ENCODE results near the gene LRIT1.

Gene LRIT1

DNA sequence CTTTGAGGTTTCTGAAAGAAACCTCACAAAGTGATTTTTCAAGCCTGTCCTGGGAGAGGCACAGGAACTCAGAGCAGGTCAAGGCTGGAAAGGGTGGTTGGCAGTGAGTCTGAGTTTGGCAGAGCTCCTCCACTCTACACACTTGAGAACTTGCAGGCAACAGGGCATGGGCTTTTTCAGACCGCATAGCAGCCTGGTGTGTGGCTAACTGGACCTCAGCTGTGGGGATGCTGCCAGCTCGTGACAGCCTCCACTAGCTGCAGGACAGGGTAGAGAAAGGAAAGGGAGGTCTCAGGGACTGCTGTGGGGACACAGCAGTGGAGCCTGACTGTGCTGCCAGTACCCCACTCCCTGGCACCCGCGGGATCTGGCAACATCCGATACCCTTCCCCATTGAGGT is 44.4 kb downstream of the LRIT1 start:
- no peaks in the 10 kb centered on the region for H3K36me3 ChIP-seq (replicated peaks in 1 of 2; ENCODE audit: control insufficient read depth in 2 of 2, insufficient read depth in 2 of 2, low read length in 2 of 2)
- H2AFZ ChIP-seq (ENCODE audit: low read length), result no peak overlapping the region
- no peak overlapping the region for H3K4ac ChIP-seq (ENCODE audit: low read length)
- DNase-seq (ENCODE audit: low spot score), result no peak
- no peak overlapping the region for H3K27ac ChIP-seq (replicated peaks; ENCODE audit: low read length)
- H3K4me2 ChIP-seq (ENCODE audit: insufficient read depth, low read length, poor library complexity, severe bottlenecking), result no peak overlapping the region
- H3K4me3 ChIP-seq (ENCODE audit: low read length in 2 of 2), result peak overlapping the region in 1 of 2 donors; percentile 28
- no peak overlapping the region for H3K23ac ChIP-seq (ENCODE audit: low read depth, low read length, poor library complexity)
- peaks cover 7% of the 10 kb centered on the region in 2 donors for H3K4me1 ChIP-seq (ENCODE audit: control insufficient read depth in 2 of 2, insufficient read depth in 1 of 2, low read depth in 1 of 2, low read length in 2 of 2)
- peaks cover 4 to 72% (median 26%) of the 10 kb centered on the region in 3 experiments for H3K27me3 ChIP-seq (ENCODE audit: control insufficient read depth in 3 of 3, insufficient read depth in 3 of 3, low read depth in 1 of 3, low read length in 3 of 3)
- no peak overlapping the region for H4K8ac ChIP-seq (ENCODE audit: low read depth, low read length)
- H2AK5ac ChIP-seq (ENCODE audit: low read depth, low read length), result no peak overlapping the region
- no peak overlapping the region for H3K14ac ChIP-seq (ENCODE audit: low read length)
- no peak overlapping the region for H2BK12ac ChIP-seq (ENCODE audit: low read length)
- H3K79me1 ChIP-seq (ENCODE audit: low read depth, low read length), result no peaks in the 10 kb centered on the region
- H2BK15ac ChIP-seq (ENCODE audit: low read length), result no peak overlapping the region
- no peak overlapping the region for H3K18ac ChIP-seq (ENCODE audit: low read length)
- no CpG with 5 or more reads among the region's 5 CpGs for WGBS, 2 donors (ENCODE audit: extremely low coverage in 2 of 2, insufficient read length in 2 of 2, insufficient replicate concordance in 1 of 2)
- H4K91ac ChIP-seq (ENCODE audit: low read depth, low read length, poor library complexity), result no peak overlapping the region
- peak overlapping the region; percentile 54 for H2BK5ac ChIP-seq (ENCODE audit: low read length)
- no peak overlapping the region for H2BK120ac ChIP-seq (ENCODE audit: low read depth, low read length)
- H3K9me3 ChIP-seq (replicated peaks in 1 of 2; ENCODE audit: control insufficient read depth in 2 of 2, insufficient read depth in 1 of 2, low read depth in 1 of 2, low read length in 2 of 2), result no peaks in the 10 kb centered on the region
- H3K9ac ChIP-seq (ENCODE audit: low read depth, low read length, poor library complexity), result no peak overlapping the region

- no CpG with 5 or more reads among the region's 4 CpGs for WGBS, 2 donors (ENCODE audit: extremely low coverage in 2 of 2, insufficient read length in 2 of 2, insufficient replicate concordance in 1 of 2)
These were observed 45.3 kb downstream of the LRIT1 start for GRCh38 chr10:84196083-84196482.

DNA sequence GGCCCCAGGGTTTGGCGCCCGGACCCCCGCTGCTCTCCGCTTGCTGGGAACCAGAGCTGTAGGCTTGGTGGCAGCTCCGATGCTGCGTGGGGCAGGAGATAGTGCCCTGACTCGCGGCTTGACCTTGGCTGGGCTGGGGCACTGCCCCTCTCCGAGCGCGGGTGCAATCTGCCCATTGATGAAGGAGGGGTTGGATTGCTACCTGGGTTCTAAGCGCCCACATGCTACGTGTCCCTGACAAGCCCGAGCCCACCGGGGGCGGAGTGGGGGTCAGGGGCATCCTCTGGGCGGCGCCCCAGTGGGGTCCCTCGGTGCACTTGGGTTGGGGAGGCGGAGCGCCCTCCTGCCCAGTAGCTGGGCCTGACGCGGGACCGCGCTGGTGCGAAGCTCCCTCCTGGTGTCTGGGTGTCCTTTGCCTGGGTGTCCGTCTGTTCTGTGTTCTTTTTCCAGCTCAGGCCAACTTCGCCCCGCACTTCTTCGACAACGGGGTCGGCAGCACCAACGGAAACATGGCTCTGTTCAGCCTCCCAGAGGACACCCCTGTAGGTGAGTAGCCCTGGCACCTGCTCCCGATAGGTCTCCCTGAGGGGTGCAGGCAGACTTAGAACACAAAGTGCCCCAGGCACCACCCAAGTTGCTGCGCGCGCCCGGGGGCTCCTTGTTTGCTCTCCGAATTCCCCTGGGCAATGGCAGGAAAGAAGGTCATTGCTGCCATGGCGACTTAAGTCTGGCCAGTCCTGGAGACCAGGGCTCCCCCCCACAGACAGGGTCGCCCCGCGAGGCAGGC is 46.1 kb downstream of the LRIT1 start:
- Histone ChIP-seq H3K14ac (ENCODE audit: low read length) (peak overlapping the region; percentile 41), H2BK12ac (ENCODE audit: low read length) (no peak overlapping the region), H3K36me3 (replicated peaks in 1 of 2; ENCODE audit: control insufficient read depth in 2 of 2, insufficient read depth in 2 of 2, low read length in 2 of 2) (no peaks in the 10 kb centered on the region), H2AFZ (ENCODE audit: low read length) (peak overlapping the region; percentile 93), H3K23ac (ENCODE audit: low read depth, low read length, poor library complexity) (peak overlapping the region; percentile 66), H3K18ac (ENCODE audit: low read length) (peak overlapping the region; percentile 94), H3K9ac (ENCODE audit: low read depth, low read length, poor library complexity) (peak overlapping the region; percentile 90), H3K4me3 (ENCODE audit: low read length in 2 of 2) (peak overlapping the region; percentile 41 to 93), H3K4ac (ENCODE audit: low read length) (no peak overlapping the region), H3K4me2 (ENCODE audit: insufficient read depth, low read length, poor library complexity, severe bottlenecking) (peak overlapping the region; percentile 94), H2BK5ac (ENCODE audit: low read length) (no peak overlapping the region), H3K27me3 (ENCODE audit: control insufficient read depth in 3 of 3, insufficient read depth in 3 of 3, low read depth in 1 of 3, low read length in 3 of 3) (peaks cover 4 to 89% (median 26%) of the 10 kb centered on the region in 3 experiments), H3K79me1 (ENCODE audit: low read depth, low read length) (no peaks in the 10 kb centered on the region), H2BK120ac (ENCODE audit: low read depth, low read length) (peak overlapping the region; percentile 93), H3K9me3 (replicated peaks in 1 of 2; ENCODE audit: control insufficient read depth in 2 of 2, insufficient read depth in 1 of 2, low read depth in 1 of 2, low read length in 2 of 2) (no peaks in the 10 kb centered on the region), H2AK5ac (ENCODE audit: low read depth, low read length) (peak overlapping the region; percentile 57), H4K91ac (ENCODE audit: low read depth, low read length, poor library complexity) (no peak overlapping the region), H4K8ac (ENCODE audit: low read depth, low read length) (no peak overlapping the region), H2BK15ac (ENCODE audit: low read length) (peak overlapping the region; percentile 76), H3K4me1 (ENCODE audit: control insufficient read depth in 2 of 2, insufficient read depth in 1 of 2, low read depth in 1 of 2, low read length in 2 of 2) (peaks cover 7% of the 10 kb centered on the region in 2 donors), H3K27ac (replicated peaks; ENCODE audit: low read length) (no peak overlapping the region)
- no peak for DNase-seq (ENCODE audit: low spot score)
- WGBS, 2 donors (ENCODE audit: extremely low coverage in 2 of 2, insufficient read length in 2 of 2, insufficient replicate concordance in 1 of 2), result no CpG with 5 or more reads among the region's 43 CpGs

More at GRCh38 chr10:84196083-84196482, 45.3 kb downstream of the LRIT1 start:
- no peak overlapping the region for H3K14ac ChIP-seq (ENCODE audit: low read length)
- H2BK12ac ChIP-seq (ENCODE audit: low read length), result no peak overlapping the region
- H3K27ac ChIP-seq (replicated peaks; ENCODE audit: low read length), result no peak overlapping the region
- DNase-seq (ENCODE audit: low spot score), result no peak
- no peak overlapping the region for H3K18ac ChIP-seq (ENCODE audit: low read length)
- H3K36me3 ChIP-seq (replicated peaks in 1 of 2; ENCODE audit: control insufficient read depth in 2 of 2, insufficient read depth in 2 of 2, low read length in 2 of 2), result no peaks in the 10 kb centered on the region
- H4K91ac ChIP-seq (ENCODE audit: low read depth, low read length, poor library complexity), result no peak overlapping the region
- H4K8ac ChIP-seq (ENCODE audit: low read depth, low read length), result no peak overlapping the region
- H2BK15ac ChIP-seq (ENCODE audit: low read length), result no peak overlapping the region
- no peak overlapping the region for H2BK5ac ChIP-seq (ENCODE audit: low read length)
- H2BK120ac ChIP-seq (ENCODE audit: low read depth, low read length), result no peak overlapping the region
- H2AK5ac ChIP-seq (ENCODE audit: low read depth, low read length), result no peak overlapping the region
- no peaks in the 10 kb centered on the region for H3K79me1 ChIP-seq (ENCODE audit: low read depth, low read length)
- H3K4me2 ChIP-seq (ENCODE audit: insufficient read depth, low read length, poor library complexity, severe bottlenecking), result no peak overlapping the region
- H3K4me1 ChIP-seq (ENCODE audit: control insufficient read depth in 2 of 2, insufficient read depth in 1 of 2, low read depth in 1 of 2, low read length in 2 of 2), result peaks cover 7% of the 10 kb centered on the region in 2 donors
- no peak overlapping the region for H3K23ac ChIP-seq (ENCODE audit: low read depth, low read length, poor library complexity)
- no peak overlapping the region for H3K9ac ChIP-seq (ENCODE audit: low read depth, low read length, poor library complexity)
- H2AFZ ChIP-seq (ENCODE audit: low read length), result no peak overlapping the region
- no peak overlapping the region for H3K4ac ChIP-seq (ENCODE audit: low read length)
- no peak overlapping the region for H3K4me3 ChIP-seq (ENCODE audit: low read length in 2 of 2)
- no peaks in the 10 kb centered on the region for H3K9me3 ChIP-seq (replicated peaks in 1 of 2; ENCODE audit: control insufficient read depth in 2 of 2, insufficient read depth in 1 of 2, low read depth in 1 of 2, low read length in 2 of 2)
- H3K27me3 ChIP-seq (ENCODE audit: control insufficient read depth in 3 of 3, insufficient read depth in 3 of 3, low read depth in 1 of 3, low read length in 3 of 3), result peaks cover 4 to 80% (median 26%) of the 10 kb centered on the region in 3 experiments

DNA sequence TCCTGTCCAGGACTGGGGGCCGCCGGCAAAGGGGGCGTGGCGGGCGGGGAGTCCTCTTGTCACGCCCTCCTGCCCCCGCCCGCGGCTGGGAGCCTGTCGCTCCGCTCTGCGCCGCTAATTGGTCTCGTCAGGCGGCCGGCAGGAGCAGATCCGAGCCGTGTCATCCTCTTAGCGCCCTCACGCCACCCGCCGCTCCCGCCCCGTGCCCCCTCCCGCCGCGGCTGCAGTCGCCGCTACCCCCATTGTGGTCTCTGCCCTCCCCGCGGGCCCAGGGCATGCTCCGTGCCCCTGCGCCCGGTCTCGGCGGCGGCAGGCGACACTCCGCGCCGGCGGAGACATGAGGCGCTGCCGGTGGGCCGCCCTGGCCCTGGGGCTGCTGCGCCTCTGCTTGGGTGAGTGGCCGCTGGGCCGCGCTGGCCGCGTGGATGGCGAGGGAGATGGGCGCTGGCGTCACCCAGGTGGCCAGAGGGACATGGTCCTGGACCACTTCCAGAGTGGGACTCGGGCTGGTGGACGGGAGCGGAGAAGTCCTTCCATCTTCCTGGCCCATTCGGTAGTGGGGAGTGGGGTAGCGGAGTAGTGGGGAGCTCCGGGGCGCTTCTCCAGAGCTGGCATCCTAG is 46.8 kb downstream of the LRIT1 start, which contains the start of gene CDHR1:
CDHR1 (plus strand) TSS at position 114 of the 620 bp plus-strand sequence; CDS start at position 338, 224 bp downstream.
- H3K4me1 ChIP-seq (ENCODE audit: control insufficient read depth in 2 of 2, insufficient read depth in 1 of 2, low read depth in 1 of 2, low read length in 2 of 2), result peaks cover 7% of the 10 kb centered on the region in 2 donors
- H2AK5ac ChIP-seq (ENCODE audit: low read depth, low read length), result peak within 1 kb of the TSS; percentile 64
- H3K23ac ChIP-seq (ENCODE audit: low read depth, low read length, poor library complexity), result peak within 1 kb of the TSS; percentile 94
- H3K27ac ChIP-seq (replicated peaks; ENCODE audit: low read length), result no peak within 1 kb of the TSS
- no peak within 1 kb of the TSS for H4K8ac ChIP-seq (ENCODE audit: low read depth, low read length)
- H3K18ac ChIP-seq (ENCODE audit: low read length), result peak within 1 kb of the TSS; percentile 94
- H2AFZ ChIP-seq (ENCODE audit: low read length), result peak within 1 kb of the TSS; percentile 93
- H3K4ac ChIP-seq (ENCODE audit: low read length), result no peak within 1 kb of the TSS
- H3K36me3 ChIP-seq (replicated peaks in 1 of 2; ENCODE audit: control insufficient read depth in 2 of 2, insufficient read depth in 2 of 2, low read length in 2 of 2), result no peaks in the 10 kb centered on the region
- WGBS, 2 donors (ENCODE audit: extremely low coverage in 2 of 2, insufficient read length in 2 of 2, insufficient replicate concordance in 1 of 2), result no CpG with 5 or more reads among the region's 61 CpGs
- no peak within 1 kb of the TSS for H4K91ac ChIP-seq (ENCODE audit: low read depth, low read length, poor library complexity)
- no peaks in the 10 kb centered on the region for H3K9me3 ChIP-seq (replicated peaks in 1 of 2; ENCODE audit: control insufficient read depth in 2 of 2, insufficient read depth in 1 of 2, low read depth in 1 of 2, low read length in 2 of 2)
- H3K4me3 ChIP-seq (ENCODE audit: low read length in 2 of 2), result peak within 1 kb of the TSS; percentile 41 to 93
- H2BK5ac ChIP-seq (ENCODE audit: low read length), result no peak within 1 kb of the TSS
- no peak within 1 kb of the TSS for H2BK12ac ChIP-seq (ENCODE audit: low read length)
- no peaks in the 10 kb centered on the region for H3K79me1 ChIP-seq (ENCODE audit: low read depth, low read length)
- peak within 1 kb of the TSS; percentile 82 for H2BK15ac ChIP-seq (ENCODE audit: low read length)
- peak within 1 kb of the TSS; percentile 41 for H3K14ac ChIP-seq (ENCODE audit: low read length)
- peak within 1 kb of the TSS; percentile 90 for H3K9ac ChIP-seq (ENCODE audit: low read depth, low read length, poor library complexity)
- peaks cover 4 to 87% (median 26%) of the 10 kb centered on the region in 3 experiments for H3K27me3 ChIP-seq (ENCODE audit: control insufficient read depth in 3 of 3, insufficient read depth in 3 of 3, low read depth in 1 of 3, low read length in 3 of 3)
- peak; percentile 57 for DNase-seq (ENCODE audit: low spot score)
- peak within 1 kb of the TSS; percentile 94 for H3K4me2 ChIP-seq (ENCODE audit: insufficient read depth, low read length, poor library complexity, severe bottlenecking)
- H2BK120ac ChIP-seq (ENCODE audit: low read depth, low read length), result peak within 1 kb of the TSS; percentile 93

Measured in neuronal stem cell (in vitro differentiated cells).